Hematopoietic multipotent progenitor cell treated with erythropoietin and hydrocortisone succinate and interleukin-3 and kit ligand, for 17 days (in vitro differentiated cells): ENCODE measurements around the gene ADAMTS12.
"Not testable (repeated sequence)": the region's sequence is repeated elsewhere in the genome, so short reads cannot be mapped to it uniquely, and the experiment has no call there.

Source experiments
- DNase-seq: peaks from one replicate; pipeline ENCODE4 v3.0.0-alpha.2; 2015; ENCODE audit warnings: low spot score

Gene ADAMTS12

DNA sequence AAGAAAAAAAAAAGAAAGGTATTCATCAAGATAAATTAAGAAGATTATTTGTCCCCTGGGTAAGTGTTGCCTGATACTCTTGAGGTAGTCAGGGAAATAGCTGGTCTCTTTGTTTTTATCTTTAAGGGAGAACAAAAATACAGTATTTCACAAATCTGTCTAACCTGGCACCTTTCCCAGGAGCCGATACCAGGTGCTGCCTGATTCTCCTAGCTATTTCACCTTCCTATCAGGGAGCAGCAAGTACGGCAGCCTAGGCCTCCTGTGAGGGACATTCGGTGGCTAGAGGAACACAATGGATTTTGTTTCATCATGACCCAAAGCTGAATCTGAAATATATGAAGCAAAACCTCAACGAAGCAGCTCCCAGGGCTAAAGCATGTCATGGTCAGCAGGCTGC is 365.0 kb downstream of the ADAMTS12 start:
- no peak for DNase-seq

DNA sequence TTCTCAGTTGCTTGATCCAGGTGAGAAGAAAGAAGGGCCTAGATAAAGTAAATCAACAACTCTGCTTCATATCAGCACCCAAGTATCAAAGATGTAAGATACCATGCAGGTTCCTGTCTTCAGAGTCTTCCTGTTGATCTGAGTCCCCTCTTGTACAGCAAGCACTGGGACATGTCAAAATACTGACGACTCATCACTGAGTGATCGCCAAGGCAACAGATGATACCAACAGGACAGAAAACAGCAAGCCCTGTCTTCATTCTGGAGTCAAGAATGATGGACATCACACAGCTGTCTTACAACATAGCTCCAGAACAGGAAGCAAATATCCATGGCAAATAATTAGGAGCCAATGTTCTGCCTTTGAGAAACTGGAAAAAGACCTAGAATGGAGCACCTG is 367.3 kb downstream of the ADAMTS12 start:
- no peak for DNase-seq

DNA sequence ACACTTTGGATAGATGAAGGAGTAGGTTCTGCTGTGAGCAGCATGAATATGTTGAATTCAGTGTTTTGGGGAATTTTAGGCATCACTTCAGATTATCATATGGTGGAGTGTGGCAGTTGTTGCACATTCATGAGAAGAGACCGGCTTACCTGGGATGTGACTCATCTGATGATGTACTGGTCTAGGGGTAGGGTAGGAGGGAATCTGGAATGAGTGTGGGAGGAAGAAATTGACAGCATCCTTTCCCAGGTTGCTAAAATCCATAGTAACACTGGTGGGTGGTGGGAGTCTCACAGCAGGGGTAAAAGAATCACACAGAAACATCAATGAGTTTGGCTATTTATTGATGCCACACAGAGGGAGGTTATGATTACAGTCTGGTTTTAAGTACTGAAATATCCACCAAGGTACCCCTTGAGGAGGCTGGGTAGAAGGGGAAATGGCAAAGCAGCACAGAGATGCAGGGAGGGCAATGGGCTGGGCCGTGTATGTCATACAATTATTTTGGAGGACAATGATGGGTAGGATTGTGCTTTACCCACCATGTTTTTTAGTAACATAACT is 368.5 kb downstream of the ADAMTS12 start:
- DNase-seq, result no peak

DNA sequence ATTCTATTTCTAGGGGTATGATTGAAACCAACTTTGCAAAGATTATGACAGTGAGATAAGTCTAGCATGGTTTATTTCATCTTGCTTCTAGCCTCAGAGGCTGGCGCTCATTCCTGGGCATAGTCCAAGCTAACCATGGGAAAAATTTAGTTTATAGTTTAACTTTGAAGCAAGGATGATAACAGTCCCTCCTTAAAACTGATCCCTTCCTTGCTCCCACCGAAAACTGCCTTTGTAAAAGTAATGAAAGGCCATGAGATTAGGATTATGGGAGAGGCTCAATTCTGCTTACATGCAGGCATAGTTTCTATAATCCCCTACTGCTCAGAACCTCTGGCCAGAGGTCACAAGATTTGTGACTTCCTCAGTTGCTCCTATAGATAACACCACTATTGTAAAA is 375.4 kb downstream of the ADAMTS12 start:
- DNase-seq, result no peak

DNA sequence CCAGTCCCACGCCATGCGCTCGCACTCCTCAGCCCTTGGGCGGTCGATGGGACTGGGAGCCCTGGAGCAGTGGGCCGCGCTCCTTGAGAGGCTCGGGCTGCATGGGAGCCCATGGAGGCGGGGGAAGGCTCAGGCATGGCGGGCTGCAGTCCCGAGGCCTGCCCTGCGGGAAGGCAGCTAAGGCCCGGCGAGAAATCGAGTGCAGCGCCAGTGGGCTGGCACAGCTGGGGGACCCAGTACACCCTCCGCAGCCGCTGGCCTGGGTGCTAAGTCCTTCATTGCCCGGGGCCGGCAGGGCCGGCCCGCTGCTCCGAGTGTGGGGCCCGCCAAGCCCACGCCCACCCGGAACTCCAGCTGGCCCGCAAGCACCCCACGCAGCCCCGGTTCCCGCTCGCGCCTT is 376.4 kb downstream of the ADAMTS12 start:
- not testable (repeated sequence) for DNase-seq

DNA sequence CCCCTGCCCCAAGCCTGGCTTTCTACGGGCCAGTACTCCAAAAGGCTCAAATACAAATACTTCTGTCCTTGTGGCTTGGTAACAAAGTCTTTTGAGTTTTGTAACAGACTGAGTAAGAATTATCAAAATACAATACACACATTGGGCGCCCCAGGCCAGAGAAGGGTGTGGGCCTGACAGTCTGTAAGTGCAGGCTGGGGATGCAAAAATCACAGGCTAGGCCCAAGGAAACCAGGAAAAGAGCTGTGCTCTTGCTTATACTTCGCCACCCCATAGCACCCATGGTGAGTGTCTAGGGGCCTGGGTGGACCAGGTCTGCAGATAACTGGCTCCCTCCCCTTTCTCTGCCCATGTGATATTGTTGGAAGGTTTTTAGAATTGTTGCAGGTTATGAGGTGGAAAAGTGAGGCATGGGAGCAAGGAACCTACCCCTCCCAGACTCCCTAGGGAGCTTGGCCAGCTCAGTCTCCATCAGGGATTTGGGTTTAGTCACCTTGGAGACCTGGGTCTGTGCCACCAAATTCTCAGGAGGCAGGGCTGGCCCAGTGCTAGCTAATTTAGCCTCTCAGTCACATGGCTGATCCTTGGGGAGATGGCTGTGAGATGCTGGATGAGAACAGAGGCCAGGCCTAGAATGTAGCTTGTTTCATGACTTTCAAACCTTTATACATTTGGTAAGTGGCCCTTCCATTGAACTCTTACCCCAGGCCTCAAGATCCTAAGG is 378.2 kb downstream of the ADAMTS12 start:
- DNase-seq, result no peak

- no peak for DNase-seq
These were observed 382.8 kb downstream of the ADAMTS12 start for GRCh38 chr5:33509036-33509435.

GRCh38 chr5:33507426-33507825 is 384.4 kb downstream of the ADAMTS12 start:
- DNase-seq, result no peak

DNA sequence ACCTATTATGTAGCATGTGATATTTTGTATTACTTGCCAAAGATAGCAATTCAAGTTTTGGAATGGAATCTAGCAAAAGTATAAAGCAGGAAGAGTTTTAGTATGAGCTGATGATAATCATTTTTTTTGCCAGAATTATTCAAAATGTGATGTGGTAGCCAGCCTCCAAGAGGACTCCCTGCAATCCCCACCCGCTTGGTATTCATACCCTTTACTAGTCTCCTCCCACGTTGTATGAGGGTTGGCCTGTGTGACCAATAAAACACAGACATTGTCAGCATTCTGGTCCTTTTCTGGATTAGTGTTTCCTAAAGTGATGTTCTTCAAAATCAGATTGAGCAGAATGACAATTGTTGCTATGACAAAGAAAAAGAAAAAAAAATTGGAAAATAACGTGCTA is 387.2 kb downstream of the ADAMTS12 start:
- DNase-seq, result no peak

DNA sequence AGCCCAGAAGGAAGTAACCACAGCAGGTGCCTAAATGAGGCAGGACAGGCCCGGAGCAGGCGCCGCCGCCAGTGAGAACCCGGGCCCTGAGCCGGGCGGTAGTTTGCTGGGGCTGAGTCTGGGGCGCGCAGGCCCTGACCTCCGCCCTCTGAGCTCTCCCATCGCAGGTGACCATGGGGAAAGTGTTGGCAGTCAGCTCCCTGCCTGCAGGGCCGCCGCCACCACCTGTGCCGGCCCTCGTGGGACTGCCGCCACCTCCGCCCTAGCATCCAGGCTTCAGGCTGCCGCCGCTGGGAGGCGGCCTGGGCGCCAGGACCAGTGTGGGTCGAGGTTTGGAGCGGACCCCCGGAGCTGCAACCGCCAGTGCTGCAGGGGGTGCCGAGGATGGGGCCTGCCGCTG is 389.9 kb downstream of the ADAMTS12 start:
- DNase-seq, result no peak

DNA sequence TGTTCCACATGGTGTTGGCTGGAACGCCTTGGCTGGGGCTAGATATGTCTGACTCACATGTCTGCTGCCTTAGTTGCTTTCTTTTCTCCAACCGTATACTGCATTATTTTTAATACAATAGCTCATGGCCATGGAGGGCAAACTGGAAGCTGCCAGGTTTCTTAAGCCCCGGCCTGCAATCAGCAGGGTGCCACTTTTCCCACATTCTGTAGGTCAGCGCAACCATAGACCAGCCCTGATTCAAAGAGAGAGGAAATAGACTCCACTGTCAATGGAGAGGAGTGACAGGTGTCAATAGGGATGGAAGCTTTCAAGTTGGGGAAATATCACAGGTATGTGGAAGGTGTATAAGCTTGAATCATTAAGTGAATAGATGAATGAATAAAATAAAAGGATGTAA is 390.5 kb downstream of the ADAMTS12 start:
- no peak for DNase-seq

DNA sequence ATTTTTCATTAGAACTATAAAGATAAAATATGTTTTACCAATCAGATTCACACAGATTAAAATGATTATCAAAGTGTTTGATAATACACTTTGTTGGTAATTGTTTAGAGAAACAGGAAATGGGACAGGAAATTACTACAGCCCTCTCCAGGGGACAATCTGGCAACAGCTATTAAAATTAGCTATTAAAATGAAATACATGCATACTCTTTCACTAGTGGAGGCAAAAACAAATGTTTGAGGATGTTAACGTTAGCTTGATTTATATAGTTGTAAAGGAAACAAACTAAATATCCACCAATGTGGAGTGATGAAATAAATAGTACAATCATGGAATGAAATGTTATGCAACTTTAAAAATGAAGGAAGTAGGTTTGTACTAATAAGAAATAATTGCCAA is 397.3 kb downstream of the ADAMTS12 start:
- no peak for DNase-seq

GRCh38 chr5:33491941-33492340 is 399.8 kb downstream of the ADAMTS12 start:
- DNase-seq, result no peak

DNA sequence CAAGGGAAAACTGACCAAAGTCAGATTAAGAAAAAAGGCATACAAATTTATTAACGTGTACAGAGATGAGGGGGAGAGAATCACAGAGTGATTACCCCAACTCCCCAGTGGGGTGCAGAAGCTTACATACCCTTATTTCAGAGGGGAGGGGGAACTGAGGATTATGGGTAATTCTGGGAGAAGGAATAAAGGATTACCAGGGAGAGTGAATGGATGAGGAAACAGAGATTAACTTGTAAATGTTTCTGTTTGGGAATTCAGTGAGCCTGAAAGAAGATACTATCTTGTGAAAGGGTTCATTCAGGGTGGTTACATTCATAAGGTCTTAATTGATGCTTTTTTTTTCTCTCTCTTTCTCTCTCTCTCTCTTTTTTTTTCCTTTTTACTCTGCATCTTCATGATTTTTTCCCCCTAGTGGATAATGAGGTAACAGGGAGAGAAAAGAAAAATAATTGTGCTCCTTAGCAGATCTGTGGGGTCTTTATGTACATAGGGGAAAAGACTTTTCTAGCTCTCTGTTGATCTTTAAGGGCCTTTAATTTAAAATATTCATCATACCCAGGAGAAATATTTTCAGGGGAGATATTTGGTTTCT is 401.6 kb downstream of the ADAMTS12 start:
- DNase-seq, result no peak

DNA sequence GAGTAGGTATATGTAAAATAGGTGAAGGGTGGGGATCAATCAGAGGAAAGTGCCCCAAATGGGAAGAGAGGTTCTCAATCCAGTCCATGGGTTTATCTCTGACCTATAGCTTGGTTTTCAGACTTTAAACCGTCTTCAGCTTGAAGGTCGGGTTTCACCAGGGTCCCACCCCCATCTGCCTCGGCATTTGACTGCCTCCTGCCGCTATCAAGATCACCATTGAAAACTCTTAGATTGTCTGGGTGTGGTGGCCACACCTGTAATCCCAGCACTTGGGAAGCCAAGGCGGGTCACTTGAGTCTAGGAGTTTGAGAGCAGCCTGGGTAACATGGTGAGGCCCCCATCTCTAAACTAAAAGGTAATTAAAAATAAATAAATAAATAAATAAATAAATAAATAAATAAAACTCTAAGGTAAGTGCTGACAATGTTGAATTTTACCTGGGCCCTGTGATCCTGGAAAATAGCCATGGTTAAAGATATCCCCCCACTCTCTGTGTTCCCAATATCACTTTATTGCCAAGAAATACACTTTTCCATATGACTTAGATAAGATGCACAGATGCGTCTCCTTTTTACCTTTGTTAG is 402.2 kb downstream of the ADAMTS12 start:
- DNase-seq, result no peak

DNA sequence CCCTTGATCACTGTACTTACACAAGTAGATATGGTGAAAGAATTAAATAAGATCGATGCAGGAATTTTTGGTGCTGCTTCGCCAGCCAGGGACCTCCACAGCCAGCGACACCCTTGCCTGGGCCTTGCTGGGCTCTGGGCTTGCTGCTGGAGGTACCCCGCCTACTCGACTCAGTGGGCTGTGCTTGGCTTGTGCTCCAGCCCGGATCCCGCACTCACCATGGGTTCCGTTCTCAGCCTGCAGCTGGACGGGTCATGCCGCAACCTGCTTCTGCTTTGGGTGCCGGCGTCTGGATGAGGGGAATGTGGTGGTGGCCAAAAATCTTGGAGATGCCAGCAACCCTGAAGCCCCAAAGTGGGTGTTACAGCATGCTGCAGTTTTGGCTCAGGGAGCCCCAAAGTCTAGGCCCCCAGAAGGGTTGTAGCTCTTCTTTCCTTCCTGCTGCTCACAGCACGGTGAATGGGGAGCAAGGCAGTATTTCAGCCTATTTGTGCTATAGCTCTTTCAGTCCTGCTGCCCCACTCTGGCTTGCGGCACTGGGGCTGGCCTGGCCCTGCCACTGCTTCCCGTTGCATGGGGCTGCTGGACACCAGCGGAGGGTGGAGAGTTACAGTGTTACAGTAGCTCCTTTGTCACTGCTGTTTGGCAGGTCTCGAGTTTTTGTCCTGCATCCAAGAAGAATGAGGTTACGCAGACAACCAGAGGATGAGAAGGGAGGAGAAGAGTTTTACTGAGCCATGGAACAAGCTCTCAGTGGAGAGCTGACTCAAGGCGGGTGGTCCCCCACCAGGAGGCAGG is 403.0 kb downstream of the ADAMTS12 start:
- no peak for DNase-seq

DNA sequence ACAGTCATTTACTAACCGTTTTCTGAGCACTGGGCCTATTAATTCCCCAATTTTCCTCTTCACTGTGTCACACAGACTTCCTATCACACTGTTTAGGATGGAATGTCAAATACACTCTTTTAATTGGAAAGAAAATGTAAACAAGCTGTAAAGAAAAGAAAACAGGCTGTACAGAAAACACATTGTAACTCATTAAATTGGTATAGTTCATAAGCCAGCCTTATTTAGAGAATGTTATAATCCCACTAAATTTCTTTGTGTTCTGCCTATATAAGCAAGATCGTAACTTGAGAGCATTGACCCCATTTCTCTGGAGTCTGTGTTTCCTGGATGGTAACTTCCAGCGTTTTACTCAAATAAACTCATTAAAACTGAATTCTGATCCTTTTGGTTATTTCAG is 404.6 kb downstream of the ADAMTS12 start:
- DNase-seq, result no peak

DNA sequence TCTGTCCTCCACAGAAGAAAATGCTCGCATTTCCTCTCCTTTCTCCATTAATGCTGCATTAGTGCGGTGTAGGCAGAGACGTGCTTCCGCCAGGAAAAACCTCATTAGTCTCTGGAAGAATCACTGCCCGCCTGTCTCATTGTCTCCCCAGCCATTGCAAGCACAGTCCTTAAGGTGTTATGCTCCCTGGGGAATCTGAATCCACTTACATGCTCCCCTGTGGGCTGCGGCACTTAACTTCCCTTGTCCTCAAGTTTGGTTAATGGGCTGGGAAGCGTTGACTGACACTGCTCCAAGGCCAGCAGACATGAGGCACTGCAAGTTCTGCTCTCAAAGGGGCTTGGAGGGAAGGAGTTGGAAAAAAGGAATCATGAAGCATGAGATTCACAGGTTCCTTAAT is 409.5 kb downstream of the ADAMTS12 start:
- no peak for DNase-seq

DNA sequence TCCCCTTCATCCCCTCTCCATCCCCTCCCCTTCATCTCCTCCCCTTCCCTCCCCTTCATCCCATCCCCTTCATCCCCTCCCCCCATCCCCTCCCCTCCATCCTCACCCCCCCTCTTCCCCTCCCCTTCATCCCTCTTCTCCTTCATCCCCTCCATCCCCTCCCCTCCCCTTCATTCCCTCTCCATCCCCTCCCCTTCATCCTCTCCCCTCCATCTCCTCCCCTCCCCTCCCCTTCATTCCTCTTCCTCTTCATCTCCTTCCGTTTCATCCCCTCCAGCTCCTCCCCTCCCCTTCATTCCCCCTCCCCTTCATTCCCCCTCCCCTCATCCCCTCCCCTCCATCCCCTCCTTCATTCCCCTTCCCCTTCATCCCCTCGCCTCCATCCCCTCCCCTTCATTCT is 410.9 kb downstream of the ADAMTS12 start:
- DNase-seq, result no peak

DNA sequence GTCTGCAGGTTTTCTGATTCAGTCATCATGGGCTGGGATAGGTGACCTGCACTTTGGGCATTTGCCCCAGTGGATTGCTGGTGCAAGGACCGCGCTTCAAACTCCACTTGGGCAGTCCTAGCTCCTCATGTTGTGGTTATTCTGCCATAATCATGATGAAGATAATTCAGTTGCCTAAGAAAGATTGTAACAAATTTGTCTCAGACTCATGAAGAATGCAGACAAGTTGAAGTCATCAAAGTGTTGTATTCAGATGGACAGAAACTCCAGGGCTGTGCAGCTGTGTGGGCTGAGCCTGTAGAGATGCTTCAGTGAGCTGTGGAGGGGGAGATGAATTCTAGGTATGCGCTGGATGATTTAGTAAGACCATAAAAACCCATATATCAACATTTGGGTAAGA is 412.5 kb downstream of the ADAMTS12 start:
- no peak for DNase-seq

- DNase-seq, result no peak
These were observed 414.0 kb downstream of the ADAMTS12 start for GRCh38 chr5:33477816-33478215.

- no peak for DNase-seq
These were observed 414.8 kb downstream of the ADAMTS12 start for GRCh38 chr5:33476992-33477391.

GRCh38 chr5:33475706-33476105 is 416.1 kb downstream of the ADAMTS12 start:
- no peak for DNase-seq
